Activated CD4-positive, CD25-positive, alpha-beta regulatory T cell (primary cell): ENCODE measurements around the gene SLCO1B1.

Experiments
- DNase-seq, 4 experiments: peaks; one replicate each; lab custom pipeline; 2025; lab: John Stamatoyannopoulos, UW

SLCO1B1 gene

DNA sequence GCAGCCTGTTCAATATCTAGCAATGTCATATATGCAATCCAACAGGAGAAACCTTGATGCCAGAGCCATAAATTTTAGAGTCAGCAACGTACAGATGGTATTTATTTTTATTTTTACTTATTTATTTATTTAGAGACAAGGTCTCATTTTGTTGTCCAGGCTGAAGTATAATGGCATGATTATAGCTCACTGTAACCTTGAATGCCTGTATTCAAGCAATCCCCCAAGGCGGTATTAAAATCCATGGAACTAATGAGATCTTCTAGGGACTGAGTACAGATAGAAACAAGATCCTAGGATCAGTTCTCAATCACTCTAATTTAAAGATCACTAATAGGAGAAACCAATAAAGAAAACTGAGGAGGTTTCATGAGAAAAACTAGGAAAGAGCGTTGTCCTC lies 89.3 kb downstream of the SLCO1B1 start:
- DNase-seq: no peak

GRCh38 chr12:21221072-21221471 lies 90.1 kb downstream of the SLCO1B1 start:
- no peak for DNase-seq

- no peak for DNase-seq
Observed at GRCh38 chr12:21221778-21222177, 90.8 kb downstream of the SLCO1B1 start.

GRCh38 chr12:21223930-21224329 lies 92.9 kb downstream of the SLCO1B1 start:
- DNase-seq: no peak

DNA sequence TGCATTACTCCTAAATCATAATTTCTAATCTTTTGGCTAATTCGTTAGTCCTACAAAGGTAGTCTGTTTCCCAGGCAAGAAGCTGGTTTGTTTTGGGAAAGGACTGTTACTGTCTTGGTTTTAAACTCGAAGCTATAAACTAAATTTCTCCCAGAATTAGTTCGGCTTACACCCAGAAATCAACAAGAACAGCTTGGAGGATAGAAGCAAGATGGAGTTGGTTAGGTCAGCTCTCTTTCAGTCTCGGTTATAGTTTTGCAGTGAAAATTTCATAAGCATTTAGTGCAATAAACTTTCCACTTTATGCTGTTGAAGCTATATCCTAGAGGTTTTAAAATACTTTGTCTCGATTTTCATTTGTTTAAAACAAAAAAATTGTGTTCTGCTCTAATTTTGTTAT lies 103.4 kb downstream of the SLCO1B1 start:
- no peak for DNase-seq

- DNase-seq: no peak
Observed at GRCh38 chr12:21239866-21240265, 108.9 kb downstream of the SLCO1B1 start.

DNA sequence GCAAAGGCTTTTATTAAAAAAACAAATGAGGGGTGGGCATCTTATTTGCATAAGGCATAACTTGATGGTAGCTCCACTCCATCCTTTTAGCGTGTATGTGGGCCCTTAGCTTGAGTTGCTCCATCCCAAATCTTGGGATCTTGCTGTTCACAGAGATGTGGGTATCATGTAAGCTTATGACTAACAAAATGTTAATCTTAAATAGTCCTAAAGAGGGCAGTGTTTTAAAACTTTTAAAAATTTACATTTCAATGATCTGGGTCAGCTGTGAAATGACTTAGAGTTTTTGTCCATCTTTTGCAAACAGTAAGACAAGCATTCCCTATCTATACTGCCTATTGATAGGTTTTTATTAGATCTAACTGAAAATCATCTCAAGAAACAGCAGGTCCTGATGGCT lies 117.7 kb downstream of the SLCO1B1 start:
- DNase-seq: no peak

DNA sequence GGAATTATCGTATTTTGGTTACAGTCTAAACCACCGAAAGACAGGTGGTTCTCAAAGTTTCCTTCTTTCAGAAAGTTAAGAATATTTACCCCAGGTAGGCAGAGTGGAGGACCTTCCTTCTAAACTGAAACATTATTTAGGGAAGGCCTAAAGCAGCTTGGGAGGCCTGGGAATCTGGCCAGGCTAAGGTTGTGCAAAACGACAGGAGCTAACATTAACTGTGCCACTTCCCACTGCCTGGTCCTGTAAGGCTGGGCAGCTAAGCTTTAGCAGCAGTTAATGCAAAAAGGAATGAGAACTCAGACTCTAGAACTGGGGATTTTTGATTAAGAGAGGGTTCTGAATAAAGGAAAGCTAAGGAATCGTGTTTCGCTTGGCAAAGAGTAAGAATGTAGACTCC lies 121.1 kb downstream of the SLCO1B1 start:
- DNase-seq: no peak

GRCh38 chr12:21257172-21257571 lies 126.2 kb downstream of the SLCO1B1 start:
- no peak for DNase-seq

GRCh38 chr12:21264232-21264631 lies 133.2 kb downstream of the SLCO1B1 start:
- no peak for DNase-seq

- no peak for DNase-seq
Observed at GRCh38 chr12:21265932-21266331, 134.9 kb downstream of the SLCO1B1 start.

DNA sequence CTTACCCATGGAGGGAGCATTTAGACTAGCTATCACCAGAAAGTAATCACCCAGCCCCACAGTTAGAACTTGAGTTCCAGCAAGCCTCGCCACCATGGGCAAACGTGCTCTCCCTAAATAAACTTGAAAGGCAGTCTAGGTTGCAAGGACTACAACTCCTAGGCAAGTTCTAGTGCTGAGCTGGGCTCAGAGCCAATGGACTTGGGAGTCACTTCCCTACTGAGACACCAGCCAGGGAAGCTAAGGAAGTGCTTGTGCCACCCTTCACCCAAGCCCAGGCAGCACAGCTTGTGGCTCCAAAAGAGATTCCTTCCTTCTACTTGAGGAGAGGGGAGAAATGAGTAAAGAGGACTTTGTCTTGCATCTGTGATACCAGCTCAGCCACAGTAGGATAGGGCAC lies 145.8 kb downstream of the SLCO1B1 start:
- no peak for DNase-seq
